WI38 (cell line): ENCODE measurements around the gene CAB39.
"Not testable (repeated sequence)": the region's sequence is repeated elsewhere in the genome, so short reads cannot be mapped to it uniquely, and the experiment has no call there.

Experiments
- H3K4me3 ChIP-seq: 2 replicates; pipeline ENCODE4 v1.5.1; 2011; ENCODE audit warnings: low read depth, mild to moderate bottlenecking, control low read depth, low read length
- CTCF ChIP-seq: IDR thresholded peaks from 2 replicates; pipeline ENCODE4 v1.5.1; 2012; ENCODE audit warnings: low read depth, mild to moderate bottlenecking, control low read depth, low read length

The CAB39 gene

GRCh38 chr2:230715201-230715600 lies 2.6 kb downstream of the CAB39 start:
- no peak for TF ChIP-seq CTCF
- H3K4me3 ChIP-seq: peak overlapping the region; percentile 16

- TF ChIP-seq CTCF: no peak
- no peak overlapping the region for H3K4me3 ChIP-seq
Observed at GRCh38 chr2:230716588-230716987, 3.9 kb downstream of the CAB39 start.

GRCh38 chr2:230717600-230717999 lies 5.0 kb downstream of the CAB39 start:
- no peak overlapping the region for H3K4me3 ChIP-seq

GRCh38 chr2:230719340-230719739 lies 6.7 kb downstream of the CAB39 start:
- no peak overlapping the region for H3K4me3 ChIP-seq
- TF ChIP-seq CTCF: no peak

More at GRCh38 chr2:230717600-230717999, 5.0 kb downstream of the CAB39 start:
- no peak for TF ChIP-seq CTCF

GRCh38 chr2:230721712-230722111 lies 9.1 kb downstream of the CAB39 start:
- no peak for TF ChIP-seq CTCF
- no peak overlapping the region for H3K4me3 ChIP-seq

- TF ChIP-seq CTCF: no peak
Observed at GRCh38 chr2:230722207-230722885, 9.7 kb downstream of the CAB39 start.

GRCh38 chr2:230723363-230723762 lies 10.7 kb downstream of the CAB39 start:
- no peak for TF ChIP-seq CTCF
- H3K4me3 ChIP-seq: no peak overlapping the region

More at GRCh38 chr2:230722207-230722885, 9.7 kb downstream of the CAB39 start:
- no peak overlapping the region for H3K4me3 ChIP-seq

- not testable (repeated sequence) for H3K4me3 ChIP-seq
Observed at GRCh38 chr2:230724957-230725356, 12.3 kb downstream of the CAB39 start.
